CD4-positive, CD25-positive, alpha-beta regulatory T cell (primary cell): ENCODE results near the gene SCGB1C1. TPM values are rescaled to one million over a fixed set of nuclear protein-coding genes. Genes with fewer than 3 reads are reported as not detected.

Experiments
- polyA plus RNA-seq, 4 donors: library from polyadenylated mRNA; unstranded; fragments of 300-500 nt; fragmentation: Illumina TruSeq; gene quantifications; one replicate each; pipeline ENCODE4 v1.2.3, GENCODE V29; 2021
- total RNA-seq: library from RNA; stranded (reverse); gene quantifications from one replicate; pipeline ENCODE4 v1.2.3, GENCODE V29; 2022

The SCGB1C1 gene
- total and polyA plus RNA-seq, 5 donors from 2014 or later, result not detected

Other genes starting within 250 kb of the SCGB1C1 start
- 66.4 TPM for gene BET1L, start 14.3 kb downstream of the SCGB1C1 start, total RNA-seq
- gene BET1L, start 14.3 kb downstream of the SCGB1C1 start, polyA plus RNA-seq, result 10 to 100 TPM; 58.2 to 84.4 (median 64.6) TPM
- 135 TPM for gene RIC8A, start 14.6 kb downstream of the SCGB1C1 start, total RNA-seq
- gene RIC8A, start 14.6 kb downstream of the SCGB1C1 start, polyA plus RNA-seq, result 10 to 100 TPM; 74.1 to 89.7 (median 78.6) TPM
- gene SIRT3, start 43.3 kb downstream of the SCGB1C1 start, total RNA-seq, result 14.2 TPM
- 10 to 100 TPM in 2 of 4 donors, 1 to 10 TPM in 2; 6.9 to 12.4 (median 10.3) TPM for gene SIRT3, start 43.3 kb downstream of the SCGB1C1 start, polyA plus RNA-seq
- 99.6 TPM for gene PSMD13, start 43.9 kb downstream of the SCGB1C1 start, total RNA-seq
- 100 to 1,000 TPM; 223 to 276 (median 261) TPM for gene PSMD13, start 43.9 kb downstream of the SCGB1C1 start, polyA plus RNA-seq
- 1.8 TPM for gene NLRP6, start 85.3 kb downstream of the SCGB1C1 start, total RNA-seq
- gene NLRP6, start 85.3 kb downstream of the SCGB1C1 start, polyA plus RNA-seq, result 1 to 10 TPM in 3 of 4 donors, under 1 TPM in 1; 0.36 to 4.0 (median 2.4) TPM
- gene PGGHG, start 96.0 kb downstream of the SCGB1C1 start, total RNA-seq, result 188 TPM
- 1 to 10 TPM; 1.5 to 2.9 (median 2.5) TPM for gene PGGHG, start 96.0 kb downstream of the SCGB1C1 start, polyA plus RNA-seq
- not detected for gene IFITM5, start 106.4 kb downstream of the SCGB1C1 start, total RNA-seq
- gene IFITM5, start 106.4 kb downstream of the SCGB1C1 start, polyA plus RNA-seq, result not detected
- 376 TPM for gene IFITM2, start 114.7 kb downstream of the SCGB1C1 start, total RNA-seq
- gene IFITM2, start 114.7 kb downstream of the SCGB1C1 start, polyA plus RNA-seq, result 1,000 to 10,000 TPM; 1,701 to 2,097 (median 1,858) TPM
- gene IFITM1, start 121.0 kb downstream of the SCGB1C1 start, total RNA-seq, result 320 TPM
- gene IFITM1, start 121.0 kb downstream of the SCGB1C1 start, polyA plus RNA-seq, result 1,000 to 10,000 TPM; 1,249 to 1,544 (median 1,415) TPM
- gene IFITM3, start 127.8 kb downstream of the SCGB1C1 start, total RNA-seq, result 6.7 TPM
- 10 to 100 TPM in 2 of 4 donors, 1 to 10 TPM in 2; 3.5 to 94.8 (median 42.6) TPM for gene IFITM3, start 127.8 kb downstream of the SCGB1C1 start, polyA plus RNA-seq
- 0.99 TPM for gene B4GALNT4, start 176.4 kb downstream of the SCGB1C1 start, total RNA-seq
- not detected for gene B4GALNT4, start 176.4 kb downstream of the SCGB1C1 start, polyA plus RNA-seq
- gene PKP3, start 201.1 kb downstream of the SCGB1C1 start, total RNA-seq, result 0.30 TPM
- under 1 TPM in 3 of 4 donors, not detected in 1; 0.09 to 0.75 (median 0.27) TPM for gene PKP3, start 201.1 kb downstream of the SCGB1C1 start, polyA plus RNA-seq
- gene SIGIRR, start 221.9 kb downstream of the SCGB1C1 start, total RNA-seq, result 387 TPM
- gene SIGIRR, start 221.9 kb downstream of the SCGB1C1 start, polyA plus RNA-seq, result 100 to 1,000 TPM; 213 to 274 (median 220) TPM
- gene ANO9, start 248.9 kb downstream of the SCGB1C1 start, total RNA-seq, result 153 TPM
- gene ANO9, start 248.9 kb downstream of the SCGB1C1 start, polyA plus RNA-seq, result 10 to 100 TPM in 3 of 4 donors, 1 to 10 TPM in 1; 8.9 to 16.4 (median 12.3) TPM